Activated CD8-positive, alpha-beta T cell treated with anti-CD3 and anti-CD28 coated beads, Interleukin-2, amount 10 ng/mL, durations not matched to agents 7 days and 5 days (primary cell): ENCODE data around the gene ALDOC. TPM values are rescaled to one million over a fixed set of nuclear protein-coding genes. Genes with fewer than 3 reads are reported as not detected.

ENCODE experiments used
- ATAC-seq: fragments of 150-1000 bp; cut with Tn5 transposase; one replicate; pipeline ENCODE4 v1.10.0; 2021; ENCODE audit warnings: moderate library complexity
- CTCF ChIA-PET: fragments of 350-600 bp; sonication (Branson Sonifier 250); formaldehyde crosslinking; loops from one replicate; lab custom pipeline; 2021; ENCODE audit warnings: antibody characterized with exemption; lab: Charles Lee
- POLR2A ChIA-PET: fragments of 350-600 bp; sonication (Branson Sonifier 250); formaldehyde crosslinking; loops from one replicate; lab custom pipeline; 2021; ENCODE audit warnings: antibody characterized with exemption; lab: Charles Lee
- DNase-seq: peaks from one replicate; pipeline ENCODE4 v3.0.0-alpha.2; 2020
- H3K27ac Mint-ChIP-seq: one replicate; pipeline ENCODE4 v1.8.0; 2021; ENCODE audit warnings: mild to moderate bottlenecking, mixed read lengths
- H3K27me3 Mint-ChIP-seq: one replicate; pipeline ENCODE4 v1.8.0; 2021; ENCODE audit warnings: low read depth, mixed read lengths
- H3K36me3 Mint-ChIP-seq: one replicate; pipeline ENCODE4 v1.8.0; 2021; ENCODE audit warnings: low read depth, mixed read lengths
- H3K4me1 Mint-ChIP-seq: one replicate; pipeline ENCODE4 v1.8.0; 2021; ENCODE audit warnings: low read depth, mixed read lengths
- H3K4me3 Mint-ChIP-seq: one replicate; pipeline ENCODE4 v1.8.0; 2021; ENCODE audit warnings: mild to moderate bottlenecking, mixed read lengths
- H3K9me3 Mint-ChIP-seq: one replicate; pipeline ENCODE4 v1.8.0; 2022; ENCODE audit warnings: mixed read lengths; ENCODE audit not compliant: insufficient read depth
- total RNA-seq, 2 experiments: library from RNA; stranded (reverse); gene quantifications; one replicate each; pipeline ENCODE4 v1.2.3, GENCODE V29; 2021

The ALDOC gene
- total RNA-seq, 2 experiments from 2014 or later = 97.3 to 99.7 TPM

DNA sequence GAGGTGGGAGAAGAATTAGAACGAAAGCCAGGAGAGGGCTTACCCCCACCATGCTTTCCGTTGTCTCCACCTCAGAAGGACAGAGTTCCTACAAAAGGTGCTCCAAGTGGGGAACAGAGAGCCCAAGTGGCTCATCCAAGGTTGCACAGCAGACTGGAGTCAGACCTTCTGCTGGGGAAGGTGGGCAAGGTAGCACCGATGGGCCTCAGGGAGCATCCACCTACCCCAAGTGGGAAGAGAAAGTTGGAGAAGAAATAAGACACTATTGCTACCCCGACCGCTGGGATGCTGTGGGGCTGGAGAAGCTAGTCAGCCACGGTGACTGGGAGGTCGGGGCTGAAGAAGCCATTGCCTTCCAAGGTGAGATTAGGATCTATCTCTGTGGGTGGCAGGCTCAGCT, 45.8 kb downstream of the ALDOC start:
- ChIA-PET CTCF (interaction anchor here (1.5 kb wide), 1 partner anchor 114 kb away, joined by 4 read pairs; no protein-coding TSS in a partner anchor), POLR2A (no interaction called here)
- Mint-ChIP-seq H3K4me1 (no peaks in the 10 kb centered on the region), H3K36me3 (no peaks in the 10 kb centered on the region), H3K27me3 (no peaks in the 10 kb centered on the region), H3K27ac (no peak overlapping the region), H3K4me3 (no peak overlapping the region), H3K9me3 (no peaks in the 10 kb centered on the region)
- DNase-seq = no peak
- no peak for ATAC-seq

DNA sequence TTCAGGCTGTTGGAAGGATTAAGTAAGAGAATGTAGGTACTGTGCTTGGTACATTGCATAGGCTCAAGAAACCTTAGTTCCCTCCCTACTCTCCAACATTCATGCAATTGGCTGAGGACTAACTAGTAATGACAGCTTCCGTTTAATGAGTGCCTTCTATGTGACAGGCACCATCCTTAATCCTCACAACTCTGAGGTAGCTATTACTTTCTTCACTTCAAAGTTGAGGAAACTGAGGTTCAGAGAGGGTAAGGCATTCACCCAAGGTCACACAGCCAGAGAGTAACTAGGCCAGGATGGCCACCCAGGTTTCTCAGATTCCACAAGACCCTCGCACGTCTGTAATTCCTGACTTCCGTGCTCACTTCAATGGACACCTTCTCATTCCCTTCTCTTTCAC, 46.4 kb downstream of the ALDOC start:
- no peaks in the 10 kb centered on the region for H3K9me3 Mint-ChIP-seq
- ChIA-PET POLR2A (no interaction called here), CTCF (interaction anchor here (1.5 kb wide), 1 partner anchor 11 kb away, joined by 4 read pairs; no protein-coding TSS in a partner anchor)
- no peak overlapping the region for H3K27ac Mint-ChIP-seq
- no peak overlapping the region for H3K4me3 Mint-ChIP-seq
- ATAC-seq = no peak
- no peak for DNase-seq
- no peaks in the 10 kb centered on the region for H3K27me3 Mint-ChIP-seq
- H3K36me3 Mint-ChIP-seq = no peaks in the 10 kb centered on the region
- H3K4me1 Mint-ChIP-seq = no peaks in the 10 kb centered on the region

DNA sequence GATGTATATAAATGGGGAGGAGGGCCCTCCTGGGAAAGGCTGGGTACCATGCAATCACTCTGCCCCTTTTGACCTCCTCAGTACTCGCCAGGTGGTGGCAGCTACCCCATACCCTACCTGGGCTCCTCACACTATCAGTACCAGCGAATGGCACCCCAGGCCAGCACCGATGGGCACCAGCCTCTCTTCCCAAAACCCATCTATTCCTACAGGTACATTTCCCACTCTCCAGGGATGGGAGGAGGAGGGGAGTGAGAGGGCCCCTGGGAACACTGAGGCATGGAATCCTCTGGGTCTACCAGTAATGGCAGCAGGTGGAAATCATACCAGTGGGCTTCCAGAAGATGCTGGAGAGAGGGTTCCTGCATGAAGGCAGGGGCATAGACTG, 47.7 kb downstream of the ALDOC start:
- Mint-ChIP-seq H3K27me3 (no peaks in the 10 kb centered on the region), H3K4me3 (no peak overlapping the region), H3K9me3 (no peaks in the 10 kb centered on the region), H3K36me3 (no peaks in the 10 kb centered on the region), H3K27ac (no peak overlapping the region), H3K4me1 (no peaks in the 10 kb centered on the region)
- DNase-seq (no peak), ATAC-seq (no peak)
- ChIA-PET CTCF (interaction anchor here (1.5 kb wide), 1 partner anchor 12 kb away, joined by 4 read pairs; no protein-coding TSS in a partner anchor), POLR2A (no interaction called here)

DNA sequence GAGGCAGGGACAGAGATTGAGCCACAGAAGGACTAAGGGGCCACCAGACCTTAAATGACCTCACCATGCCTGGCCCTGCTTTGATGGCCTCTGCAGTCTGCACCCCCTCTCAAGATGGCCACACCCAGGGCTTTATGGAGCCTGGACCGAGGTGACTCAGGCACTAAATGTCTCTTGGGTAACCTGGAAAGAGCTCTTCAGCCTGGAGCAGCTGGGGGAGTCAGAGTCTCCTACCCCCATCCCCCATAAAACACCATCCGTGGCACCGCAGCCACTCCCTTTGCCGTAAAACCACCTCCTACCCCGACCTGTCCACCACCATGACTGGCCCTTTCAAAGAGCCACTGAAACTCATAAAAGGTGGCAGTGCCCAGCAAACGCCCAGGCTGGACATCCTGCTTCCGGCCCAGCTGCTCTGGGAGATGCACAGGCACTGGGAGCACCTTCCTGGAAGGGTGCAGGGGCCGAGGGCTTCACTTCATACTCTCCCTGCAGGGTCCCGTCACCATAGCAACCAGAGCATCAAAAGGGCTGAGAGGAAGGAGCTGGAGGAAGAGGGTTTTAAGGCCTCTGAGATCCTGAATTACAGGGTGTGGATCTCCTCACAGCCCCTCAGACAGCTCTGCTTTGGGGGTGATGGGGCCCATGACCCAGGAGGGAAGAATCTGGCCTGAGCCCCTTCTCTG, 48.2 kb downstream of the ALDOC start:
- POLR2A ChIA-PET = no interaction called here
- ATAC-seq (no peak), DNase-seq (no peak)
- H3K4me3 Mint-ChIP-seq = no peak overlapping the region
- H3K27ac Mint-ChIP-seq = no peak overlapping the region
- no peaks in the 10 kb centered on the region for H3K9me3 Mint-ChIP-seq
- no peaks in the 10 kb centered on the region for H3K27me3 Mint-ChIP-seq
- H3K4me1 Mint-ChIP-seq = no peaks in the 10 kb centered on the region
- CTCF ChIA-PET = interaction anchor here (1.0 to 1.5 kb wide), 2 partner anchors 13 to 21 kb away, joined by 3 to 4 read pairs; no protein-coding TSS in a partner anchor
- H3K36me3 Mint-ChIP-seq = no peaks in the 10 kb centered on the region

DNA sequence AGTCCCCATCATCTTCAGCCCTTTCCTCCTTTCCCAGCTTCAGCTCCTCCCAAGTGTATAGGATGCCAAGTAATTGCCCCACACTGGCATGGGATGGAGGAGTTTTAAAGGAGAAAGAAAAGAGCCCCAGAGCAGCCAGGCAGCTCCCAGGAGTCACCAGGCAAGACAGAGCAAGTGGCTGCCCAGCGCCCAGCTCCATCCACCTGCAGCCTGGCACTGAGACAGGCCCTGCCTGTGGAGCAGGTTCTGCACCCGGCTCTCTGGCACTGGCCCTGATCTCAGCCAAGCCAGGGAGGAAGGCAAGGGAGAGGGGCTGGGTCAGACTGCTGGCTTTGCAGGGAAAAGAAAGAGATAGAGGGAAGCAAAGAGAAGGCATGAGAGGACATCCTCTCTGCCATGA, 48.8 kb downstream of the ALDOC start:
- Mint-ChIP-seq H3K27ac (no peak overlapping the region), H3K4me3 (no peak overlapping the region), H3K9me3 (no peaks in the 10 kb centered on the region), H3K27me3 (no peaks in the 10 kb centered on the region), H3K4me1 (no peaks in the 10 kb centered on the region), H3K36me3 (no peaks in the 10 kb centered on the region)
- ATAC-seq = no peak
- ChIA-PET POLR2A (no interaction called here), CTCF (interaction anchor here (1.0 kb wide), 1 partner anchor 21 kb away, joined by 3 read pairs; no protein-coding TSS in a partner anchor)
- no peak for DNase-seq

DNA sequence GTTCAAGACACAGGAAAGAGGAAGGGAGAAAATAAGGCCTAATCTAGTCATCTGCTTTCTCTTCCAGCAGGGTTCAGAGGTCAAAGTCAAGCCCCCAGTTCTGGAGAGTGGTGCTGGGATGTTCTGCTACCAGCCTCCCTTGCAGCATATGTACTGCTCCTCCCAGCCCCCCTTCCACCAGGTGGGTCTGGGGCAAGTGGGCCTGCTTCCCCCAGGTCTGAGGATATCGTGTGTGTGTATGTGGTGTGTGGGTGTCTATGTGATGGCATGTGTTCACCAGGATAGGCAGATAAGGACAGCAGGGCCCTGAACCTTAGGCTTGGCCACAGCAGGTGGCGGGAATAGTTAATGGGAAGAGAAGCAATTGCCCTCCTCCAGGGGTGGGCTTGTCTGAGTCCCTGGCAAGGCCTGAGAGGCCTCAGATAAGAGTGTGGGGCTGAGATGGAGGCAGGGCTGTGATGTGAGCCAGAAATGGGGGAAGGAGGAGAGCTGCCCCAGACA, 49.5 kb downstream of the ALDOC start:
- DNase-seq (no peak), ATAC-seq (no peak)
- H3K4me3 Mint-ChIP-seq = no peak overlapping the region
- no peaks in the 10 kb centered on the region for H3K36me3 Mint-ChIP-seq
- ChIA-PET POLR2A (no interaction called here), CTCF (no interaction called here)
- H3K27ac Mint-ChIP-seq = no peak overlapping the region
- H3K9me3 Mint-ChIP-seq = no peaks in the 10 kb centered on the region
- H3K4me1 Mint-ChIP-seq = no peaks in the 10 kb centered on the region
- H3K27me3 Mint-ChIP-seq = no peaks in the 10 kb centered on the region

DNA sequence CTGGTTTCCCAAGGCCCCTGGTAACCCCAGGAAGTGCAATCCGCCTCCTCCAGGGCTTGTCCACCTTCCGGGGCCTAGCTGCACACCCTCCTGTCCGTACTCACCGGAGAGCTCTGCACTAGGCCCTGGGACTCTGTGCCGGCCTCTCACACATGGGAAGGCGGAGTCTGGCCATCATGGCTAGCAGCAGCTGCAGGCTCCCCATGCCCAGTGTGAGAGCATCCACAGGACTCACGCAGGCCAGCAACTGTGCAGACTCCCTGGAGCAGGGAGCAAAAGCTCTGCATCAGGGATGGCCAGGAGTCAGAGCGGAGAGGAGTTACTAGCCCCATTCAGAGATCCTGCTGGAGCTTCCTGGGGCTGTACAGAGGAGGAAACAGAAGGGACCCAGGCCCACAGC, 50.3 kb downstream of the ALDOC start:
- ChIA-PET CTCF (interaction anchor here (0.8 kb wide), 1 partner anchor 14 kb away, joined by 3 read pairs; no protein-coding TSS in a partner anchor), POLR2A (no interaction called here)
- Mint-ChIP-seq H3K4me1 (no peaks in the 10 kb centered on the region), H3K9me3 (no peaks in the 10 kb centered on the region), H3K4me3 (no peak overlapping the region), H3K27me3 (no peaks in the 10 kb centered on the region), H3K36me3 (no peaks in the 10 kb centered on the region), H3K27ac (no peak overlapping the region)
- ATAC-seq = no peak
- no peak for DNase-seq

DNA sequence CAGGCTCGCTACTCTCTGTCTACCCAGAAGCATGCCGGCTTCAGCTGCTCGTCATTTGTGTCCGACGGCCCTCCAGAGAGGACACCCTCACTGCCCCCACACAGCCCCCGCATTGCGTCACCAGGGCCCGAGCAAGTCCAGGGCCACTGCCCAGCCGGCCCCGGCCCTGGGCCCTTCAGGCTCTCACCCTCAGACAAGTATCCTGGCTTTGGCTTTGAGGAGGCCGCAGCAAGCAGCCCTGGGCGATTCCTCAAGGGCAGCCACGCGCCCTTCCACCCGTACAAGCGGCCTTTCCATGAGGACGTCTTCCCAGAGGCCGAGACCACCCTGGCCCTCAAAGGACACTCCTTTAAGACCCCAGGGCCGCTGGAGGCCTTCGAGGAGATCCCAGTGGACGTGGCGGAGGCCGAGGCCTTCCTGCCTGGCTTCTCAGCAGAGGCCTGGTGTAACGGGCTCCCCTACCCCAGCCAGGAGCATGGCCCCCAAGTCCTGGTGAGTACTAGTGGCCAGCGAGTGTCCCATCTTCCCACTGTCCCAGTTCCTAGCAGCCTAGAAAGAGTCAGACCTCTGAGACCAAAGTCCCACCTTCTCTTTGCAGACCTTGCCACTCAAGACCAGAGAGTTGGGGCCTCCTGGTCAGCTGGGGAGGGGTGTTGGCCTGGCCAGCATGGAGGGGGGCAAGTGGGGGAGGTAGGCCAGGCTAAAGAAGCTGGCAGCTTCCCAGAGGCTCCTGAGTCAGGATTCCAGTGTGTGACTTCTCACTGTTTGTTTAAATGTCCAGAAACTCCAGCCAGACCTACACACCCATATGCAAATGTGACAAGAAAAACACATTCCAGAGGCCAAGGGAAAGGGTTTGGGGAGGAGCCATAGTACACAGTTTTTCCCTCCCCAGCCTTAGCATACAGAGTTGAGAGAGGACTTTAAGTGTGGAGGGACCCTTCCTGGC, 51.9 kb downstream of the ALDOC start:
- CTCF ChIA-PET = no interaction called here
- DNase-seq (no peak), ATAC-seq (no peak)
- no peaks in the 10 kb centered on the region for H3K36me3 Mint-ChIP-seq
- no peaks in the 10 kb centered on the region for H3K9me3 Mint-ChIP-seq
- no peak overlapping the region for H3K4me3 Mint-ChIP-seq
- H3K27me3 Mint-ChIP-seq = no peaks in the 10 kb centered on the region
- H3K27ac Mint-ChIP-seq = no peak overlapping the region
- POLR2A ChIA-PET = interaction anchor here (0.6 kb wide), 1 partner anchor 26 kb away, joined by 3 read pairs; no protein-coding TSS in a partner anchor
- H3K4me1 Mint-ChIP-seq = no peaks in the 10 kb centered on the region

DNA sequence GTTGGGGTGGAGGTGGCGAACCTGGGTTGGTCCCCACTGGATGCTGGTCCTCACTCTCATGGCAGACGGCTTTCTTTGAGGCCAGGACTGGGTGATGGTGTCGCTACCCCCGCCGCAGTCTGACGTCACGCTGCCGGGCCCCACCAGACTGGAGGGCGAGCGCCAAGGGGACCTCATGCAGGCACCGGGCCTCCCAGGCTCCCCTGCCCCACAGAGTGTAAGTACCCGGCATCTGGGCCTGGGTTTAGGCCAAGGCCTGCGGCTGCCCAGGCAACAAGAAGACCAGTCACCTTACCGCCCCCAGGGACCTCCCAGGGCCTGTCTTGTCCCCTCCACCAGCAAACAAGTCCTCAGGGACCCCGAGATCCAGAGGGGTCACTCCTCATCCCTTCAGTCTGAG, 52.8 kb downstream of the ALDOC start:
- H3K4me3 Mint-ChIP-seq = no peak overlapping the region
- H3K4me1 Mint-ChIP-seq = peaks cover 7% of the 10 kb centered on the region
- ChIA-PET CTCF (no interaction called here), POLR2A (no interaction called here)
- no peak overlapping the region for H3K27ac Mint-ChIP-seq
- H3K9me3 Mint-ChIP-seq = no peaks in the 10 kb centered on the region
- ATAC-seq (no peak), DNase-seq (no peak)
- H3K27me3 Mint-ChIP-seq = no peaks in the 10 kb centered on the region
- no peaks in the 10 kb centered on the region for H3K36me3 Mint-ChIP-seq

DNA sequence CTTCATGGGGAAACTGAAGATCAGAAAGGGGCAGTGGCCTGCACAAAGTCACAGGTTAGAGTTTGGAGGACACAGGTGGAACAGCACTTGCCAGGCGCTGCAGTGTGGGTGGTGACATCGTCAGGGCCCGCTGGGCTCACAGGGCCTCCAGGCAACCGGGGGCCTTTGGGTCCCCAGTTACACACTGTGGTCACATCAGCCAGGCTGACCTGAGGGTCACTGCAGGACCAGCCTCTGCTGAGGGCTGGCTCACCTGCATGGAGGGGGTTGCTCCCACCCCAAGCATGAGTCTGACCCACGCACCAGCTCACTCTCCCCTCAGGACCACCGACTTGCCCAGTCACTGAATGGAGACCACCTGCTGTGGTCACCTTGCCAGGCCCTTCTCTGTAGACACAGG, 53.5 kb downstream of the ALDOC start:
- POLR2A ChIA-PET = no interaction called here
- no peak overlapping the region for H3K27ac Mint-ChIP-seq
- H3K36me3 Mint-ChIP-seq = no peaks in the 10 kb centered on the region

More for the DNA sequence above, 53.5 kb downstream of the ALDOC start:
- DNase-seq (no peak), ATAC-seq (no peak)
- H3K9me3 Mint-ChIP-seq = no peaks in the 10 kb centered on the region
- no peak overlapping the region for H3K4me3 Mint-ChIP-seq
- peaks cover 5% of the 10 kb centered on the region for H3K27me3 Mint-ChIP-seq
- CTCF ChIA-PET = no interaction called here
- peaks cover 8% of the 10 kb centered on the region for H3K4me1 Mint-ChIP-seq
